AG09319 (cell line): Measurements from ENCODE around the gene VDAC2.
A peak's percentile ranks its signal among the peaks of the same experiment; 100 is the strongest.

ENCODE experiments used
- DNase-seq: peaks from one replicate; pipeline ENCODE4 v3.0.0-alpha.2; 2010; ENCODE audit warnings: low read depth; ENCODE audit errors: extremely low read depth
- TF ChIP-seq, protein P1 (sequence below): IDR thresholded peaks from 2 replicates; pipeline ENCODE4 v1.5.1; 2011; ENCODE audit warnings: low read depth, mild to moderate bottlenecking, inconsistent platforms, low read length, moderate library complexity

VDAC2 gene, protein sequence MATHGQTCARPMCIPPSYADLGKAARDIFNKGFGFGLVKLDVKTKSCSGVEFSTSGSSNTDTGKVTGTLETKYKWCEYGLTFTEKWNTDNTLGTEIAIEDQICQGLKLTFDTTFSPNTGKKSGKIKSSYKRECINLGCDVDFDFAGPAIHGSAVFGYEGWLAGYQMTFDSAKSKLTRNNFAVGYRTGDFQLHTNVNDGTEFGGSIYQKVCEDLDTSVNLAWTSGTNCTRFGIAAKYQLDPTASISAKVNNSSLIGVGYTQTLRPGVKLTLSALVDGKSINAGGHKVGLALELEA

DNA sequence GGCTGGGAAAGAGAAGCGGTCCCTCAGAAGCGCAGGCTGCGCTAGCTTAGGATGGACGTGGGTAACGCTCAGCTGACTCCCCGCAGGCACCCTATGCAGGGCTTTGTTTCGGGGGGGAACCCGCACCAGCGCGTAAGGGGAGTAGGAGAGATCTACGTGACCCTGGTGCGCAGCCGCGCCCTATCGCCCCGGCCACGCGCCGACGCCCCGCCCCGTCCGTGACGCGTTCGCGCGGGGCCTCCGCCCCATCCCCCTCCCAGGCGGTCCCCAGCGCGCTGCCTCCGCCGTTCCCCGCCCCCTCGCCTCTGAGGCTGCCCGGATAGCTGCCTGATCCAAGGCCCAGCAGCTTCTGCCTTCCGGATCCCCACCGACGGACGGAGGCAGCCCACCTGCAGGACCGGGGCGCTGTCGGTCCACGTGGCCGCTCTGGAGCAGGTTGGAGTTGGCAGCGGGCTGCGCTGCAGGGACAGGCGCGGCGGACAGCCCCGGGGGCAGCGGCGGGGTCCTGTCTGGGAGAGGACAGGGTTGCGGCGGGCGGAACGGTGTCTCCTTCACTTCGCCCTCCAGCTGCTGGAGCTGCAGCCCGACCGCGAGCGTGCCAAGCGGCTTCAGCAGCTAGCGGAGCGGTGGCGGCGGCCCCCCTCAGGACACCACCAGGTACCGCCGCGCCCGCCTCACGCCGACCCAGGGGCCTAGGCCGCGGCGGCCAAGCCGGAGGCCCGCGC lies at the start of gene VDAC2:
Gene VDAC2 (plus strand): TSS at position 515 of the 725 bp plus-strand sequence. CDS start 363 bp downstream, outside the sequence.
- TF ChIP-seq, protein P1, sequence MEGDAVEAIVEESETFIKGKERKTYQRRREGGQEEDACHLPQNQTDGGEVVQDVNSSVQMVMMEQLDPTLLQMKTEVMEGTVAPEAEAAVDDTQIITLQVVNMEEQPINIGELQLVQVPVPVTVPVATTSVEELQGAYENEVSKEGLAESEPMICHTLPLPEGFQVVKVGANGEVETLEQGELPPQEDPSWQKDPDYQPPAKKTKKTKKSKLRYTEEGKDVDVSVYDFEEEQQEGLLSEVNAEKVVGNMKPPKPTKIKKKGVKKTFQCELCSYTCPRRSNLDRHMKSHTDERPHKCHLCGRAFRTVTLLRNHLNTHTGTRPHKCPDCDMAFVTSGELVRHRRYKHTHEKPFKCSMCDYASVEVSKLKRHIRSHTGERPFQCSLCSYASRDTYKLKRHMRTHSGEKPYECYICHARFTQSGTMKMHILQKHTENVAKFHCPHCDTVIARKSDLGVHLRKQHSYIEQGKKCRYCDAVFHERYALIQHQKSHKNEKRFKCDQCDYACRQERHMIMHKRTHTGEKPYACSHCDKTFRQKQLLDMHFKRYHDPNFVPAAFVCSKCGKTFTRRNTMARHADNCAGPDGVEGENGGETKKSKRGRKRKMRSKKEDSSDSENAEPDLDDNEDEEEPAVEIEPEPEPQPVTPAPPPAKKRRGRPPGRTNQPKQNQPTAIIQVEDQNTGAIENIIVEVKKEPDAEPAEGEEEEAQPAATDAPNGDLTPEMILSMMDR = no peak
- peak; percentile 75 for DNase-seq

DNA sequence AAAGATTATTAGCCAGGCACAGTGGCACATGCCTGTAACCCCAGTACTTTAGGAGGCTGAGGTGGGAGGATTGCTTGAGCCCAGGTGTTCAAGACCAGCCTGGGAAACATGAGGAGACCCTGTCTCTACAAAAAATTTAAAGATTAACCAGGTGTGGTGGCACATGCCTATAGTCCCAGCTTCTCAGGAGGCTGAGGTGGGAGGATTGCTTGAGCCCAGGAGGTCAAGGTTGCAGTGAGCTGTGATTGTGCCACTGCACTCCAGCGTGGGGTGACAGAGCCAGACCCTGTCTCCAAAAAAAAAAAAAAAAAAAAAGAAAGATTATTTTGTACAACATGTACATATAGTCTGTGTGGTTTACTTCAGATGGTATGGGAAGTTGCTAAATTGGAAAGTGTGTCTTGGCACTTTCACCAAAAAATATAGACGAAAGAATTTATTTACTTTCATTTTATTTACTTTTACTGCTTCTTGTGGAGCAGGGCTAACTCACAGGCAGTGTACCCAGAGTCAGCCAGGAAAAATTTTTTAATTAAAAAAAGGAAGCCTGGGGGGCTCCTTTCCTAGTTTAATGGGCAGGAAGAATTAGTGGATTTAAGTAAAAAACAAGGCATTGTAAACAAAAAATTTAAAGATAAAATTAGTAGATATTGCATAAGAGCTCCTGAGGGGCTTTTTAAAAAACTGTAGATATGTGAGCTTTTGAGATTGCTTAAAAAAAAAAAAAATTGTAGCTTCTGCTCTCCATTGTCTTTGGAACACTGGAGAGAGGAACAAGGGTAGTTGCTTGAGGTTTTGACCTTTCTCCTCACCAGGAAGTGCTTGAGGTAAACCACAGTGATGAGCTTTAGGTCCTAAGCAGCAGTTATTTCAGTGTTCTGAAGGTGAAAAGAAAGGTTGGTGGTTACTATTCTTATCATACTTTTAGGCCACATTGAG lies 44.6 kb upstream of the VDAC2 start:
- TF ChIP-seq, protein P1 = no peak
- no peak for DNase-seq

DNA sequence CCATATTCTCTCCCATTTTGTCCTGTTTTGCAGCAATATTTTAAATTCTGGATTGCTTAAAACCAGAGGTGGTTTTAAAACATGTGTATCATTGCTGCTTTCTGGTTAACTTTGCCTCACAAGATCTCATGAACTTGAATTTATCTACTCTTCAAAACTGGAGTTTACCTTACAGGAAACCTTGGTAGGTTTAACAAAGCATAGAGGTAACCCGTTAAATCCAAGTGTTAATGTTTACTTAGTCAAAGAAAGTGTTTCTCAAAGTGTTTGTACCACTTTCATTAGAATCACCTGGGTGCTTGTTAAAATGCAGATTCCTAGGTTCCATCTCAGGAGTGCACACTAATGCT lies 44.0 kb upstream of the VDAC2 start:
- TF ChIP-seq, protein P1 = no peak
- DNase-seq = no peak

DNA sequence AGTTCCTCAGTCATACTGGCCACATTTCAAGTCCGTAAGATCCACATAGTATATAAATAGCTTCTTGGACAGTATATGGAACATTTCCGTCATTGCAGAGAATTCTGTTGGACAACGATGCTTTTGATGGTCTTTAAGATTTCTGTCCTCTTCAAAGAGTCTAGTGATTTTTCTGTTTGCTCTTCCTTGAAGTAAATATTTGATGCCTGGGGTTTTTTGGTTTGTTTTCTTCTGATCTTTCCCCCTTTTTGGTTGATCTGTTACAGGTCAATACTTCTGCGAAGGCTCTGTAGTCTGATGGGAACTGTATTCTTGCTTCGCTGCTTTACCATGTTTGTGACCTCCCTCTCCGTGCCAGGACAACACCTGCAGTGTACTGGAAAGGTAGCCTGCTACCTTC lies 42.3 kb upstream of the VDAC2 start:
- TF ChIP-seq, protein P1 = no peak
- no peak for DNase-seq

DNA sequence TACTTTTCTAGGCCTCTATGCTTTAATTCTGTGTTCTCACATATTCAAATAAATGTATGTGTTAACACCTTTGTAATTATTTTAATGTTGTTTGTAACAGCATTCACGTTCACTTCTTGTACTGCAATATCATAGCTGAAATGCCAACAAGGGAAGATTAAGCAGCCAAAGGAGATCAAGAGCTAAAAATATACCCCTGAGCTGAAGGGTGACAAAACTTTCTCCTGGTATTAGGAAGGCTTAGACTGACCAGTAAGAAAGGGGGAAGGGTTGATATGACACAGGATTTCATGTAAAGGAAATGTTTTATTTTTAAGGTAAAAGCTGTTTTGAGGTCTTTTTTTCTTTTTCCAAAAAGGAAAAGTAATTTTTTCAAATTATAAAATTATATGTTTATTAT lies 40.4 kb upstream of the VDAC2 start:
- TF ChIP-seq, protein P1 = no peak
- DNase-seq = no peak

DNA sequence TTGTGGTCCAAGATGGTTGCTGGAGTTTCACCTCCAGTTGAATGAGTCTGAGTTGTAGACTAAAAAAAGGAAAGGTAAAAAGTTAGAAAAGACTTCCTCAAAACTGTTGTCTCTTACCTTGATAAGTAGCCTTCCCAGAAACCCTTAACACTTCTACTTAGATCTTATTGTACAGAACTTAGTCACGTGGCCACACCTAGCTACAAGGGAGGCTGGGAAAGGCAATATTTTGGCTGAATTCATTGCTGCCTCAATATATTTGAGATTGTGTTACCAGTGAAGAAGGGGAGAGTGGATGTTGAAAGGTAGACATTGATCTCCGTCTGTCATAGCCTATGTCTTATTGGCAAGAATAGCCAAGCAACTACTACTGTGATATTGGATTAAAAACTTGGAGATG lies 35.5 kb upstream of the VDAC2 start:
- TF ChIP-seq, protein P1 = no peak
- no peak for DNase-seq
